ENCODE measurements around the gene ANO10. TPM values are rescaled to one million over a fixed set of nuclear protein-coding genes. Genes with fewer than 3 reads are reported as not detected.

Gene ANO10
- total RNA-seq, 1 donor from 2014 or later = 56.9 TPM

GRCh38 chr3:43371494-43371893 lies 250.3 kb downstream of the ANO10 start:
- no peak for DNase-seq (ENCODE audit: low spot score)
- TF ChIP-seq CTCF (IDR thresholded peaks at IDR 0.05) = no peak
- no peak overlapping the region for H3K4me3 Mint-ChIP-seq (ENCODE audit: unreplicated experiment)
- H3K27me3 Mint-ChIP-seq (ENCODE audit: low read depth) = no peaks in the 10 kb centered on the region
- H3K27ac Mint-ChIP-seq (ENCODE audit: unreplicated experiment) = no peak overlapping the region
- H3K4me1 Mint-ChIP-seq (ENCODE audit: low read depth) = no peaks in the 10 kb centered on the region
- H3K36me3 Mint-ChIP-seq (ENCODE audit: low read depth) = no peaks in the 10 kb centered on the region
- H3K9me3 Mint-ChIP-seq (ENCODE audit: low read depth) = no peaks in the 10 kb centered on the region

DNA sequence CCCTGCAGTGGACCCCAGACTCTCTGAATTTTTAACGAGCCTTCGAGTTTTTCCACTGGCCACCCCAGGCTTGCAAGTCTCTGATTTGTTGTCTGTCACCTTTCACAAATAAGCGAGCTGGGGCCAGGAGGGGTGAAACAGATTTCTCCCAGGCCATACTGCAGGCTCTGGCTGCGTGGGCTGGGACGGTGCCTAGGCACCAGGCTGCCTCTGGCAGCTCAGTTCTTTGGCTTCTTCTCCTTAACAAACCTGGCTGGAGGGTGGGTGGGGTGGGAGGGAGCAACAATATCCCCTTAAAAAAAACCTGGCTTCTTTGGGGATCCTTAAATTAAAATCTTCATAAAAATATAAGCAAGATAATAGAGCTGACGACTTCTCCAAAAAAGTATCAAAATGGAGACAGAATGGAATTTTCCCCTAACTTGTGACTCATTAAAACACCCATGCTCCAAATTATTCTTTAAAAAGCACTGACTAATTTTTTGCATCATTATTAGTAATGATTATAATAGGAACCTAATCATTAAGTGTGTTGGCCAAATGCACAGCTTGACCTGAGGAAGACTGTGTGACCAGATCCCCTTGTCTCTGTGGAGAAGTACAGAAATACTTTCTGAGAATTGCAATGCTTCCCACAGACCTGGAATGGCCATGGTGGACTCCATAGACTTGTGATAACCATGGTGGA lies 251.4 kb downstream of the ANO10 start:
- H3K27ac Mint-ChIP-seq (ENCODE audit: unreplicated experiment) = no peak overlapping the region
- H3K27me3 Mint-ChIP-seq (ENCODE audit: low read depth) = no peaks in the 10 kb centered on the region
- H3K9me3 Mint-ChIP-seq (ENCODE audit: low read depth) = no peaks in the 10 kb centered on the region
- H3K4me3 Mint-ChIP-seq (ENCODE audit: unreplicated experiment) = no peak overlapping the region
- H3K36me3 Mint-ChIP-seq (ENCODE audit: low read depth) = no peaks in the 10 kb centered on the region
- TF ChIP-seq CTCF (IDR thresholded peaks at IDR 0.05) = no peak
- H3K4me1 Mint-ChIP-seq (ENCODE audit: low read depth) = no peaks in the 10 kb centered on the region
- no peak for DNase-seq (ENCODE audit: low spot score)

DNA sequence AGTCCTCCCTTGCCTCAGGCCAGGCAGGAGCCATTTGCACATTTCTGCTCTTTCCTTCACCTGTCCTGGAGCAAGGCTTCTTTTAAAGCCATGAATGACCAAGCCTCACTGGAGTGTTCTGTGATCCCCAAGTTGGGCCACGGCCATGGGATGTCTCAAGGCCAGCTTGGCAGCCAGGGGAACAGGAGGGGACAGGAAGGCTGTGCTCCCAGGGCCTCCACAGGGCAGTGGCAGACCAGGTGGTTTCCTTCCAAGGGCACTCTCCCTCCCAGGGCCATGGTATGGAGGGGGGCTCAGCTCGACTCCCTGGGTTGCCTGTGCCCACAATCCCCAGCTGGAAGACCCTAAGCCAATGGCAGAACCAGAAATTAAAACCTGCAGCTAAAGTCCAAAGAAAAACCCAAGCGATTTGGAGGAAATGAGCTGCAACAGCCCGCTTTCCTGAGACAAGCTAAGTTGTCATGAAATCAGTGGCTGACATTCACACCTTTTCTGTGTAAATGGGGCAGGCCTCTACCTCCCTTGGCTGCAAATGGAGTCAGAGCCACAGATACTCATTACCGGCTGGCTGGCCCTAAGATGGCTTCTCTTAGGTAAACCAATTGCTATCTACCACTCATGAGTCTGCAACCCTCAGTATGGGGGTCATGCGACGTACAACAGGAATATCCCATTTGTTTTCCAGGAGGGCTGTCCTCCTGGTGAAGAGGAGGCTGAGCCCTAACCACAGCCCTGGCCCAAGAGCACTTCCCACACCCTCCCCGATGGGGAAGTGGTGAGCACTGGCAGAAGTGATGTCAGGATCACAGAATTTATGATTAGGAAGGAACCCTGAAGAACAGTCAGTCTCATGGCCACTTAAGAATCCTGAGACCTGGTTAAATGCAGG lies 252.2 kb downstream of the ANO10 start:
- TF ChIP-seq CTCF (IDR thresholded peaks at IDR 0.05) = no peak
- no peak for DNase-seq (ENCODE audit: low spot score)
- H3K27me3 Mint-ChIP-seq (ENCODE audit: low read depth) = no peaks in the 10 kb centered on the region
- H3K36me3 Mint-ChIP-seq (ENCODE audit: low read depth) = peaks cover 3% of the 10 kb centered on the region
- no peaks in the 10 kb centered on the region for H3K4me1 Mint-ChIP-seq (ENCODE audit: low read depth)
- no peak overlapping the region for H3K27ac Mint-ChIP-seq (ENCODE audit: unreplicated experiment)
- H3K4me3 Mint-ChIP-seq (ENCODE audit: unreplicated experiment) = no peak overlapping the region
- no peaks in the 10 kb centered on the region for H3K9me3 Mint-ChIP-seq (ENCODE audit: low read depth)

GRCh38 chr3:43366885-43367284 lies 254.9 kb downstream of the ANO10 start:
- DNase-seq (ENCODE audit: low spot score) = no peak
- TF ChIP-seq CTCF (IDR thresholded peaks at IDR 0.05) = no peak
- no peaks in the 10 kb centered on the region for H3K9me3 Mint-ChIP-seq (ENCODE audit: low read depth)
- no peaks in the 10 kb centered on the region for H3K27me3 Mint-ChIP-seq (ENCODE audit: low read depth)
- H3K4me1 Mint-ChIP-seq (ENCODE audit: low read depth) = peaks cover 5% of the 10 kb centered on the region
- H3K36me3 Mint-ChIP-seq (ENCODE audit: low read depth) = peaks cover 8% of the 10 kb centered on the region
- no peak overlapping the region for H3K27ac Mint-ChIP-seq (ENCODE audit: unreplicated experiment)
- no peak overlapping the region for H3K4me3 Mint-ChIP-seq (ENCODE audit: unreplicated experiment)

DNA sequence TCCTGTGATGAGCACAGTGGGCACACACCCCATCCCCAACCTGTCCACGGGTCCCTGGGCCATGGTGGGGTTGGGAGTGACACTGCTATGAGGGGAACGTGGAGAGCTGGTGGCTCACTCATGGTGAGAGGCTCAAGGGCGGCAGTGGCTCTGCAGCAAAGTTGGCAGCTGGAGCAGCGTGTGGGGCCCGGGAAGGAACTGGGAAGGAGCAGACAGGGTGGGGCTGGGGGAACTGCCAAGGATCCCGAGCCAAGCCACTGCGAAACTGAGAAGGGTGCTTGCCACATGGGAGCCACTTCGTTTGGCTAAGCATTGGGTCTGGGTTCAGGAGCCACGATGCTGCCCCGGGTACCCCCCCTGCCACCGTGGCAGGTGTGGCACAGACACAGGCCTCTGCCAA lies 255.3 kb downstream of the ANO10 start:
- H3K27me3 Mint-ChIP-seq (ENCODE audit: low read depth) = no peaks in the 10 kb centered on the region
- no peak for TF ChIP-seq CTCF (IDR thresholded peaks at IDR 0.05)
- H3K27ac Mint-ChIP-seq (ENCODE audit: unreplicated experiment) = no peak overlapping the region
- H3K9me3 Mint-ChIP-seq (ENCODE audit: low read depth) = no peaks in the 10 kb centered on the region
- no peak for DNase-seq (ENCODE audit: low spot score)
- H3K4me3 Mint-ChIP-seq (ENCODE audit: unreplicated experiment) = no peak overlapping the region
- peaks cover 8% of the 10 kb centered on the region for H3K36me3 Mint-ChIP-seq (ENCODE audit: low read depth)
- H3K4me1 Mint-ChIP-seq (ENCODE audit: low read depth) = peaks cover 5% of the 10 kb centered on the region
